Occipital lobe (tissue), 3 donors: Measurements from ENCODE around the gene LRRC14B. TPM values are rescaled to one million over a fixed set of nuclear protein-coding genes. Genes with fewer than 3 reads are reported as not detected.
A peak's percentile ranks its signal among the peaks of the same experiment; 100 is the strongest.
"Not testable (repeated sequence)": the region's sequence is repeated elsewhere in the genome, so short reads cannot be mapped to it uniquely, and the experiment has no call there.

Source experiments
- DNase-seq: peaks from one replicate; lab custom pipeline; 2025; lab: John Stamatoyannopoulos, UW
- small RNA-seq: library from RNA; depleted of rRNA; stranded (forward); fragments of <200 nt; gene quantifications from one replicate; pipeline ENCODE3, GENCODE V24; 2014
- total RNA-seq: library from RNA; depleted of rRNA; stranded (reverse); fragments of >200 nt; gene quantifications from one replicate; pipeline ENCODE4 v1.2.3, GENCODE V29; 2014

Gene LRRC14B
- total RNA-seq, 1 donor from 2014 or later = not detected

DNA sequence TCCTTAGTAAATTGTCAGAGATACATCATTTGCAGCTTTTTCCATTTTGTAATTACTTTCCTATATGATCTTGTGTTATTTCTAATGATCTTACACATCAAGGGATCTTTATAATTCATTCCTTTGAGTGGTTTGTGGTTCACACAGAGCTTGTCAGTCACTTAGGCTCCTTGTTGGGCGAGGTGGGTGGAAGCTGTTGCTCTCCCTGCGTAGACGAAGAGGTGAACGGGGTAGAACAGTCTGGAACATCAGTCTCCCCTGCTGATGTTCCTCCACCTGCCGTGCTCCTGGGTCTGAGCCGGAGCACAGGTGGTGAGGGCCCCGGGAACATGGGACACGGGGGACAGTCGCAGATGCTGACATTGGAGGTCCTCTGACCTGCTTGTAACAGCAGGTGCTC is 44.2 kb downstream of the LRRC14B start:
- DNase-seq = not testable (repeated sequence)

GRCh38 chr5:237931-238330 is 46.6 kb downstream of the LRRC14B start:
- DNase-seq = peak; percentile 34

GRCh38 chr5:240550-240949 is 49.3 kb downstream of the LRRC14B start:
- not testable (repeated sequence) for DNase-seq

GRCh38 chr5:241045-241669 is 49.9 kb downstream of the LRRC14B start:
- not testable (repeated sequence) for DNase-seq

- DNase-seq = not testable (repeated sequence)
These were observed 52.5 kb downstream of the LRRC14B start for GRCh38 chr5:243683-244367.

DNA sequence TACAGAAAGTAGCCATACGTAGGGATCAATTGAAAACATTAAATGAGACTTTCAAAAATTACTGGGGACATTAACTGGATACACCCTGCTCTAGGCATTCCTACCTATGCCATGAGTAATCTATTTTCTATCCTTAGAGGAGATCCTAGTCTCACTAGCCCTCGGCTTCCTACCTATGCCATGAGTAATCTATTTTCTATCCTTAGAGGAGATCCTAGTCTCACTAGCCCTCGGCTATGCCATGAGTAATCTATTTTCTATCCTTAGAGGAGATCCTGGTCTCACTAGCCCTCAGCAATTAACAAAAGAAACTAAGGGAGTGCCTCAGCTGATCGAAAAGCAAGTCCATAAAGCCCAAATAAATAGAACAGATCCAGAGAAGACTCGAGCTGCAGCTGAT is 54.4 kb downstream of the LRRC14B start:
- DNase-seq = not testable (repeated sequence)

Small RNAs within 50 kb of the gene (small RNA-seq; reads per million reads assigned to genes)
- not detected for gene RF00019

Other genes with a start within 250 kb of the LRRC14B start
- gene PLEKHG4B, start 99.3 kb upstream of the LRRC14B start, total RNA-seq = 6.2 TPM
- 6.7 TPM for gene CCDC127, start 26.7 kb downstream of the LRRC14B start, total RNA-seq
- gene SDHA, start 26.8 kb downstream of the LRRC14B start, total RNA-seq = 74.4 TPM
- 63.9 TPM for gene PDCD6, start 80.2 kb downstream of the LRRC14B start, total RNA-seq
- gene AHRR, start 130.2 kb downstream of the LRRC14B start, total RNA-seq = 1.4 TPM